ENCODE results near the gene ZNF341.

The ZNF341 gene

GRCh38 chr20:33701629-33702450, 30.0 kb upstream of the ZNF341 start:
- no peak overlapping the region for H3K27ac ChIP-seq (ENCODE audit: insufficient read depth, low read length, poor library complexity, severe bottlenecking)
- no peak for DNase-seq

GRCh38 chr20:33702861-33703260, 28.9 kb upstream of the ZNF341 start:
- no peaks in the 10 kb centered on the region for H3K9me3 ChIP-seq (ENCODE audit: control insufficient read depth, low read length)
- no peak for DNase-seq
- H3K27me3 ChIP-seq (replicated peaks; ENCODE audit: control insufficient read depth, insufficient read depth, low read length, poor library complexity, severe bottlenecking): no peaks in the 10 kb centered on the region
- H3K27ac ChIP-seq (ENCODE audit: insufficient read depth, low read length, poor library complexity, severe bottlenecking): no peak overlapping the region
- no peaks in the 10 kb centered on the region for H3K4me1 ChIP-seq (ENCODE audit: control insufficient read depth, insufficient read depth, low read length, poor library complexity, severe bottlenecking)
- H3K4me3 ChIP-seq (ENCODE audit: insufficient read depth, low read depth, low read length, poor library complexity, severe bottlenecking): no peak overlapping the region
- peaks cover 14% of the 10 kb centered on the region for H3K36me3 ChIP-seq (ENCODE audit: control insufficient read depth, insufficient read depth, low read length)

More at GRCh38 chr20:33701629-33702450, 30.0 kb upstream of the ZNF341 start:
- H3K4me1 ChIP-seq (ENCODE audit: control insufficient read depth, insufficient read depth, low read length, poor library complexity, severe bottlenecking): no peaks in the 10 kb centered on the region
- no peaks in the 10 kb centered on the region for H3K27me3 ChIP-seq (replicated peaks; ENCODE audit: control insufficient read depth, insufficient read depth, low read length, poor library complexity, severe bottlenecking)
- peaks cover 7% of the 10 kb centered on the region for H3K36me3 ChIP-seq (ENCODE audit: control insufficient read depth, insufficient read depth, low read length)
- no peak overlapping the region for H3K4me3 ChIP-seq (ENCODE audit: insufficient read depth, low read depth, low read length, poor library complexity, severe bottlenecking)
- H3K9me3 ChIP-seq (ENCODE audit: control insufficient read depth, low read length): no peaks in the 10 kb centered on the region

- no peak overlapping the region for H3K27ac ChIP-seq (ENCODE audit: insufficient read depth, low read length, poor library complexity, severe bottlenecking)
Observed at GRCh38 chr20:33703498-33704137, 28.2 kb upstream of the ZNF341 start.

GRCh38 chr20:33704197-33704924, 27.4 kb upstream of the ZNF341 start:
- Histone ChIP-seq H3K27ac (ENCODE audit: insufficient read depth, low read length, poor library complexity, severe bottlenecking) (no peak overlapping the region), H3K9me3 (ENCODE audit: control insufficient read depth, low read length) (no peaks in the 10 kb centered on the region), H3K27me3 (replicated peaks; ENCODE audit: control insufficient read depth, insufficient read depth, low read length, poor library complexity, severe bottlenecking) (no peaks in the 10 kb centered on the region), H3K36me3 (ENCODE audit: control insufficient read depth, insufficient read depth, low read length) (peaks cover 14% of the 10 kb centered on the region), H3K4me1 (ENCODE audit: control insufficient read depth, insufficient read depth, low read length, poor library complexity, severe bottlenecking) (no peaks in the 10 kb centered on the region), H3K4me3 (ENCODE audit: insufficient read depth, low read depth, low read length, poor library complexity, severe bottlenecking) (no peak overlapping the region)
- no peak for DNase-seq

More at GRCh38 chr20:33703498-33704137, 28.2 kb upstream of the ZNF341 start:
- Histone ChIP-seq H3K27me3 (replicated peaks; ENCODE audit: control insufficient read depth, insufficient read depth, low read length, poor library complexity, severe bottlenecking) (no peaks in the 10 kb centered on the region), H3K36me3 (ENCODE audit: control insufficient read depth, insufficient read depth, low read length) (peaks cover 14% of the 10 kb centered on the region), H3K9me3 (ENCODE audit: control insufficient read depth, low read length) (no peaks in the 10 kb centered on the region), H3K4me1 (ENCODE audit: control insufficient read depth, insufficient read depth, low read length, poor library complexity, severe bottlenecking) (no peaks in the 10 kb centered on the region), H3K4me3 (ENCODE audit: insufficient read depth, low read depth, low read length, poor library complexity, severe bottlenecking) (no peak overlapping the region)
- no peak for DNase-seq

GRCh38 chr20:33707668-33708067, 24.1 kb upstream of the ZNF341 start:
- Histone ChIP-seq H3K9me3 (ENCODE audit: control insufficient read depth, low read length) (no peaks in the 10 kb centered on the region), H3K27me3 (replicated peaks; ENCODE audit: control insufficient read depth, insufficient read depth, low read length, poor library complexity, severe bottlenecking) (no peaks in the 10 kb centered on the region), H3K27ac (ENCODE audit: insufficient read depth, low read length, poor library complexity, severe bottlenecking) (no peak overlapping the region), H3K36me3 (ENCODE audit: control insufficient read depth, insufficient read depth, low read length) (peaks cover 29% of the 10 kb centered on the region), H3K4me3 (ENCODE audit: insufficient read depth, low read depth, low read length, poor library complexity, severe bottlenecking) (no peak overlapping the region), H3K4me1 (ENCODE audit: control insufficient read depth, insufficient read depth, low read length, poor library complexity, severe bottlenecking) (no peaks in the 10 kb centered on the region)
- DNase-seq: no peak

GRCh38 chr20:33709398-33709797, 22.4 kb upstream of the ZNF341 start:
- Histone ChIP-seq H3K4me1 (ENCODE audit: control insufficient read depth, insufficient read depth, low read length, poor library complexity, severe bottlenecking) (no peaks in the 10 kb centered on the region), H3K27ac (ENCODE audit: insufficient read depth, low read length, poor library complexity, severe bottlenecking) (no peak overlapping the region), H3K36me3 (ENCODE audit: control insufficient read depth, insufficient read depth, low read length) (peaks cover 33% of the 10 kb centered on the region), H3K27me3 (replicated peaks; ENCODE audit: control insufficient read depth, insufficient read depth, low read length, poor library complexity, severe bottlenecking) (no peaks in the 10 kb centered on the region), H3K4me3 (ENCODE audit: insufficient read depth, low read depth, low read length, poor library complexity, severe bottlenecking) (no peak overlapping the region), H3K9me3 (ENCODE audit: control insufficient read depth, low read length) (no peaks in the 10 kb centered on the region)
- DNase-seq: no peak

GRCh38 chr20:33709905-33710541, 21.8 kb upstream of the ZNF341 start:
- Histone ChIP-seq H3K4me1 (ENCODE audit: control insufficient read depth, insufficient read depth, low read length, poor library complexity, severe bottlenecking) (no peaks in the 10 kb centered on the region), H3K27ac (ENCODE audit: insufficient read depth, low read length, poor library complexity, severe bottlenecking) (no peak overlapping the region), H3K4me3 (ENCODE audit: insufficient read depth, low read depth, low read length, poor library complexity, severe bottlenecking) (no peak overlapping the region), H3K9me3 (ENCODE audit: control insufficient read depth, low read length) (no peaks in the 10 kb centered on the region), H3K36me3 (ENCODE audit: control insufficient read depth, insufficient read depth, low read length) (peaks cover 35% of the 10 kb centered on the region), H3K27me3 (replicated peaks; ENCODE audit: control insufficient read depth, insufficient read depth, low read length, poor library complexity, severe bottlenecking) (no peaks in the 10 kb centered on the region)
- DNase-seq: no peak

- peaks cover 35% of the 10 kb centered on the region for H3K36me3 ChIP-seq (ENCODE audit: control insufficient read depth, insufficient read depth, low read length)
- H3K27ac ChIP-seq (ENCODE audit: insufficient read depth, low read length, poor library complexity, severe bottlenecking): no peak overlapping the region
- no peaks in the 10 kb centered on the region for H3K27me3 ChIP-seq (replicated peaks; ENCODE audit: control insufficient read depth, insufficient read depth, low read length, poor library complexity, severe bottlenecking)
- no peak overlapping the region for H3K4me3 ChIP-seq (ENCODE audit: insufficient read depth, low read depth, low read length, poor library complexity, severe bottlenecking)
- H3K9me3 ChIP-seq (ENCODE audit: control insufficient read depth, low read length): no peaks in the 10 kb centered on the region
- no peaks in the 10 kb centered on the region for H3K4me1 ChIP-seq (ENCODE audit: control insufficient read depth, insufficient read depth, low read length, poor library complexity, severe bottlenecking)
- no peak for DNase-seq
Observed at GRCh38 chr20:33710681-33711445, 20.9 kb upstream of the ZNF341 start.

- DNase-seq: no peak
- H3K27me3 ChIP-seq (replicated peaks; ENCODE audit: control insufficient read depth, insufficient read depth, low read length, poor library complexity, severe bottlenecking): no peaks in the 10 kb centered on the region
- H3K9me3 ChIP-seq (ENCODE audit: control insufficient read depth, low read length): no peaks in the 10 kb centered on the region
- no peaks in the 10 kb centered on the region for H3K4me1 ChIP-seq (ENCODE audit: control insufficient read depth, insufficient read depth, low read length, poor library complexity, severe bottlenecking)
- H3K27ac ChIP-seq (ENCODE audit: insufficient read depth, low read length, poor library complexity, severe bottlenecking): no peak overlapping the region
- peaks cover 35% of the 10 kb centered on the region for H3K36me3 ChIP-seq (ENCODE audit: control insufficient read depth, insufficient read depth, low read length)
- no peak overlapping the region for H3K4me3 ChIP-seq (ENCODE audit: insufficient read depth, low read depth, low read length, poor library complexity, severe bottlenecking)
Observed at GRCh38 chr20:33711446-33711738, 20.4 kb upstream of the ZNF341 start.

Measured in effector memory CD4-positive, alpha-beta T cell (primary cell).